GM18858 (cell line): ENCODE measurements around the gene CCR8.

ENCODE experiments used
- ATAC-seq: cut with Tn5 transposase; IDR thresholded peaks from one replicate; pipeline ENCODE4 v1.9.1; 2021; ENCODE audit not compliant: unreplicated experiment

Gene CCR8

GRCh38 chr3:39329493-39329892 is at the start of gene CCR8:
Gene CCR8, plus strand, starts transcription at chr3:39329709. Its CDS starts 2,623 bp downstream, at chr3:39332332.
- ATAC-seq = no peak

- no peak for ATAC-seq
Measured at GRCh38 chr3:39279745-39280517, 49.6 kb upstream of the CCR8 start, which contains the start of gene CX3CR1. Gene CX3CR1, minus strand, starts transcription at chr3:39280036. Its CDS starts 13,527 bp downstream, at chr3:39266509.

- no peak for ATAC-seq
Measured at GRCh38 chr3:39280571-39280970, 48.9 kb upstream of the CCR8 start.

- no peak for ATAC-seq
Measured at GRCh38 chr3:39281533-39281932, 48.0 kb upstream of the CCR8 start.

GRCh38 chr3:39282057-39282456 is 47.5 kb upstream of the CCR8 start:
- ATAC-seq = no peak

GRCh38 chr3:39284457-39284881 is 45.0 kb upstream of the CCR8 start:
- no peak for ATAC-seq

- no peak for ATAC-seq
Measured at GRCh38 chr3:39285332-39285731, 44.2 kb upstream of the CCR8 start.

GRCh38 chr3:39286771-39287170 is 42.7 kb upstream of the CCR8 start:
- no peak for ATAC-seq

- no peak for ATAC-seq
Measured at GRCh38 chr3:39287216-39288164, 42.0 kb upstream of the CCR8 start.

GRCh38 chr3:39288300-39288808 is 41.2 kb upstream of the CCR8 start:
- ATAC-seq = peak; percentile 97

GRCh38 chr3:39289107-39289506 is 40.4 kb upstream of the CCR8 start:
- ATAC-seq = no peak

- ATAC-seq = no peak
Measured at GRCh38 chr3:39290255-39290654, 39.3 kb upstream of the CCR8 start.

GRCh38 chr3:39291903-39292329 is 37.6 kb upstream of the CCR8 start:
- no peak for ATAC-seq

GRCh38 chr3:39292961-39293360 is 36.5 kb upstream of the CCR8 start:
- no peak for ATAC-seq

- ATAC-seq = no peak
Measured at GRCh38 chr3:39294446-39295183, 34.9 kb upstream of the CCR8 start.

GRCh38 chr3:39295184-39295775 is 34.2 kb upstream of the CCR8 start:
- peak; percentile 88 for ATAC-seq

- no peak for ATAC-seq
Measured at GRCh38 chr3:39296197-39297077, 33.1 kb upstream of the CCR8 start.

- ATAC-seq = no peak
Measured at GRCh38 chr3:39299279-39299678, 30.2 kb upstream of the CCR8 start.

GRCh38 chr3:39302178-39302577 is 27.3 kb upstream of the CCR8 start:
- ATAC-seq = no peak
